Measurements from ENCODE around the gene UBE2H.
A peak's percentile ranks its signal among the peaks of the same experiment; 100 is the strongest.
"Not testable (repeated sequence)": the region's sequence is repeated elsewhere in the genome, so short reads cannot be mapped to it uniquely, and the experiment has no call there.

The UBE2H gene

DNA sequence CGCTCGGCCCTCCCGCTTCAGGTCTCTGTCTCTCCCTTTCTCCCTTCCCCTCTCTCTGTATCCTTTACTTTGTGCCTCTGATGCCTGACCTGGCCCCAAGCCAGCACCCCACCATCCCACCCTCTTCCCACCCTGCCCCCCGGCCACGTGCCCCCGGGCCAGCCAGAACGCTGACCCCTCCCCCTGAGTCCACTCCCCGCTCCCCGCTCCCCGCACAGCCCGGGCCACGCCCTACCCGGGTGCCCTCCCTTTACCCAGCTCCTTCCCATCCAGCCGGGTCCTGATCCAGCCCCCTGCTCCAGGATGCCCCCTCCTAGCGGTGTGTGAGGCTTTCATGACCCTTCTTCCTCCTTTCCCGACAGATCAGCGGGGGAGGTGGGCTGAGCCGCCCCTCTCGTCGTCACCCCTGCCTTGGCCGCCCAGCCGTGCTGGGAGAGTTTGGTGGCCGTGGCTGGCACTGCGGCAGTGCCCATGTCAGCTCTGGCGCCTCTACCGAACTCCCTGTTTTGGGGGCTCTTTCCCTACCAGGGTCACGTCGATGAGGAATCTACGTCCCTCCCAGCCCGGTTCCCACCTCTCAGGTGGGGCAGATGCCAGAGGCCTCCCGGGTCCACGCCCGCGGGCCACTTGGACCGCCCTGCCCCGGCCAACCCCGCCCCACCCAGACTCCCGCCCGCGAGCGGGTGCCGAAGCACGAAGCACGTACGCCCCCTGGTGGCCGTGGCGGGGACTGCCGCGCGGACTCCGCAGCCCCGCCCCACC, 127.4 kb downstream of the UBE2H start:
- H3K36me3 ChIP-seq (replicated peaks; ENCODE audit: insufficient read depth, low read length) = no peaks in the 10 kb centered on the region
- peaks cover 13% of the 10 kb centered on the region for H3F3A ChIP-seq (ENCODE audit: insufficient read depth, low read length)
- no peaks in the 10 kb centered on the region for H3K27me3 ChIP-seq (replicated peaks; ENCODE audit: insufficient read depth, low read length)
- H2AFZ ChIP-seq (ENCODE audit: low read length) = peak overlapping the region; percentile 91
- peak overlapping the region; percentile 85 for H3K4me2 ChIP-seq (ENCODE audit: low read depth, low read length)
- no peak overlapping the region for H3K27ac ChIP-seq (ENCODE audit: low read length)
- H3K4me1 ChIP-seq (ENCODE audit: low read length) = no peaks in the 10 kb centered on the region
- TF ChIP-seq, protein P1, sequence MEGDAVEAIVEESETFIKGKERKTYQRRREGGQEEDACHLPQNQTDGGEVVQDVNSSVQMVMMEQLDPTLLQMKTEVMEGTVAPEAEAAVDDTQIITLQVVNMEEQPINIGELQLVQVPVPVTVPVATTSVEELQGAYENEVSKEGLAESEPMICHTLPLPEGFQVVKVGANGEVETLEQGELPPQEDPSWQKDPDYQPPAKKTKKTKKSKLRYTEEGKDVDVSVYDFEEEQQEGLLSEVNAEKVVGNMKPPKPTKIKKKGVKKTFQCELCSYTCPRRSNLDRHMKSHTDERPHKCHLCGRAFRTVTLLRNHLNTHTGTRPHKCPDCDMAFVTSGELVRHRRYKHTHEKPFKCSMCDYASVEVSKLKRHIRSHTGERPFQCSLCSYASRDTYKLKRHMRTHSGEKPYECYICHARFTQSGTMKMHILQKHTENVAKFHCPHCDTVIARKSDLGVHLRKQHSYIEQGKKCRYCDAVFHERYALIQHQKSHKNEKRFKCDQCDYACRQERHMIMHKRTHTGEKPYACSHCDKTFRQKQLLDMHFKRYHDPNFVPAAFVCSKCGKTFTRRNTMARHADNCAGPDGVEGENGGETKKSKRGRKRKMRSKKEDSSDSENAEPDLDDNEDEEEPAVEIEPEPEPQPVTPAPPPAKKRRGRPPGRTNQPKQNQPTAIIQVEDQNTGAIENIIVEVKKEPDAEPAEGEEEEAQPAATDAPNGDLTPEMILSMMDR (IDR thresholded peaks at IDR 0.05; ENCODE audit: low read length) = peak; percentile 48
- no peak for TF ChIP-seq EZH2 (optimal IDR thresholded peaks at IDR 0.05; ENCODE audit: low read depth, low read length)
- peak overlapping the region; percentile 87 for H3K4me3 ChIP-seq (ENCODE audit: low read length)
- no peaks in the 10 kb centered on the region for H3K9me2 ChIP-seq (replicated peaks; ENCODE audit: insufficient read depth, low read length)
- no peaks in the 10 kb centered on the region for H3K79me2 ChIP-seq (ENCODE audit: low read length)
- H3K9ac ChIP-seq (ENCODE audit: low read length) = peak overlapping the region; percentile 49; the same call in 1 of the 2 replicates
- H4K20me1 ChIP-seq (ENCODE audit: insufficient read depth, low read length) = no peaks in the 10 kb centered on the region
- DNase-seq = peak; percentile 90
- H3K9me3 ChIP-seq (replicated peaks; ENCODE audit: insufficient read depth, low read length) = no peaks in the 10 kb centered on the region

DNA sequence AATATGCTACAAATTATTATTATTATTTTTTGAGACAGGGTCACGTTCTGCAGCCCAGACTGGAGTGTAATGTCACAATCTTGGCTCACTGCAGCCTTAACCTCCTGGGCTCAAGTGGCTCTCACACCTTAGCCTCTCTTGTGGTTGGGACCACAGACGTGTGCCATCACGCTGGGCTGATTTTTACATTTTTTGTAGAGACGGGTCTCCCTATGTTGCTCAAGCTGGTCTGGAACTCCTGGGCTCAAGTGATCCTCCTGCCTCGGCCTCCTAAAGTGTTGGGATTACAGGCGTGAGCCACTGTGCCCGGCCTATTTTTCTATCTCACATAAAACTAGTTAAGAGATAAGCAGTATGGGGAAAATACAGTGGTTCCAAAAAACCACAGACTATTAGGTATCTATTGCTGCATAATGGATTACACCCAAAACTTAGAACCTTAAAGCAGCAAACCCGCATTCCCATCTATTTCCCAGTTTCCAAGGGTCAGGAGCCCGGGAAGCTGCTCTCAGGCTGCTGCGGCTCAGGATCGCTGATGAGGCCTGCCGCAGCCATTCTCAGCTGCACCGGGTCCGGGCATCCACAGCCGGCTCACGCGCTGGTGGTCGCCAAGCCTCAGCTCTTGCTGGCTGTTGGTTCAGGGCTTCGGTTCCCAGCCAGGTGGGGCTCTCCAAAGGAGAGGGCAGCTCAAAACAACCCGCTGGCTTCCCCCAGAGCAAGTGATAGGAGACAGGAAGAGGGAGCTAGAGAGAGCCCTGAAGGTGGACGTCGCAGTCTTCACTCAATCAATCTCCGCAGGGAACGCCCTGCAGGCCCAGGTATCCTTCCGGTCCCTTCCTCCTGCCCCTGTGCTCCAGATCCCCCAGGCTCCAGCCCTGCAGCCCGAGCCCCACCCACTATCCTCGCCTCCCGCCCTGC, 128.2 kb downstream of the UBE2H start:
- no peaks in the 10 kb centered on the region for H4K20me1 ChIP-seq (ENCODE audit: insufficient read depth, low read length)
- H3K4me1 ChIP-seq (ENCODE audit: low read length) = no peaks in the 10 kb centered on the region
- H3K9me2 ChIP-seq (replicated peaks; ENCODE audit: insufficient read depth, low read length) = no peaks in the 10 kb centered on the region
- no peaks in the 10 kb centered on the region for H3K36me3 ChIP-seq (replicated peaks; ENCODE audit: insufficient read depth, low read length)
- H3K27ac ChIP-seq (ENCODE audit: low read length) = no peak overlapping the region
- peak overlapping the region; percentile 85 for H3K4me2 ChIP-seq (ENCODE audit: low read depth, low read length)
- H3K9ac ChIP-seq (ENCODE audit: low read length) = peak overlapping the region; percentile 49; the same call in 1 of the 2 replicates
- H3K4me3 ChIP-seq (ENCODE audit: low read length) = peak overlapping the region; percentile 87
- H3K79me2 ChIP-seq (ENCODE audit: low read length) = no peaks in the 10 kb centered on the region
- no peaks in the 10 kb centered on the region for H3K9me3 ChIP-seq (replicated peaks; ENCODE audit: insufficient read depth, low read length)
- peak overlapping the region; percentile 91 for H2AFZ ChIP-seq (ENCODE audit: low read length)
- peaks cover 12% of the 10 kb centered on the region; the same call in 1 of the 2 replicates for H3F3A ChIP-seq (ENCODE audit: insufficient read depth, low read length)
- TF ChIP-seq EZH2 (optimal IDR thresholded peaks at IDR 0.05; ENCODE audit: low read depth, low read length) (no peak), EZH2phosphoT487 (IDR thresholded peaks at IDR 0.05; ENCODE audit: low read length) (no peak)
- TF ChIP-seq, protein P1 (IDR thresholded peaks at IDR 0.05; ENCODE audit: low read length) = peak; percentile 49
- H3K27me3 ChIP-seq (replicated peaks; ENCODE audit: insufficient read depth, low read length) = no peaks in the 10 kb centered on the region
- DNase-seq = peak; percentile 80

DNA sequence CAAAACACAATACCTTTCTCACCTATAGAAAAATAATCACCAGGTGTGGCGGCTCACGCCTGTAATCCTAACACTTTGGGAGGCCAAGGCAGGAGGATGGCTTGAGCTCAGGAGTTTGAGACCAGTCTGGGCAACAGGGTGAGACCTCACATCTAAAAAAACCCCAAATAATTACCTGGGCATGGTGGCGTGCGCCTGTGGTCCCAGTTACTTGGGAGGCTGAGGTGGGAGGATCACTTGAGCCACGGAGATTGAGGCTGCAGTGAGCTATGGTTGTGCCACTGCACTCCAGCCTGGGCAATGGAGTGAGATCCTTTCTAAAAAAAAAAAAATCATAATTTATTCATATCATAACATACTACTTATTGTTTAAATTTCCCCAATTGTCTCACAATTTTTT, 129.6 kb downstream of the UBE2H start:
- H3K9ac ChIP-seq (ENCODE audit: low read length); H3K9me3 ChIP-seq (replicated peaks; ENCODE audit: insufficient read depth, low read length); H3K4me2 ChIP-seq (ENCODE audit: low read depth, low read length); H3K4me1 ChIP-seq (ENCODE audit: low read length); H4K20me1 ChIP-seq (ENCODE audit: insufficient read depth, low read length); H3K27me3 ChIP-seq (replicated peaks; ENCODE audit: insufficient read depth, low read length); H2AFZ ChIP-seq (ENCODE audit: low read length); H3K79me2 ChIP-seq (ENCODE audit: low read length); H3K36me3 ChIP-seq (replicated peaks; ENCODE audit: insufficient read depth, low read length); H3K27ac ChIP-seq (ENCODE audit: low read length); H3F3A ChIP-seq (ENCODE audit: insufficient read depth, low read length); DNase-seq; H3K9me2 ChIP-seq (replicated peaks; ENCODE audit: insufficient read depth, low read length); H3K4me3 ChIP-seq (ENCODE audit: low read length): not testable (repeated sequence)

All from MM.1S (cell line).